Stimulated activated CD8-positive, alpha-beta memory T cell treated with anti-CD3 and anti-CD28 coated beads, Interleukin-2, amount 100 ng/mL, for 48 hours (primary cell): ENCODE results near the gene RPS6KA3.
"Not testable (repeated sequence)": the region's sequence is repeated elsewhere in the genome, so short reads cannot be mapped to it uniquely, and the experiment has no call there.

Experiments
- DNase-seq, 2 donors: peaks; one replicate each; pipeline ENCODE4 v3.0.0-alpha.2; 2020; ENCODE audit warnings: low read depth in 2 of 2

RPS6KA3 gene

DNA sequence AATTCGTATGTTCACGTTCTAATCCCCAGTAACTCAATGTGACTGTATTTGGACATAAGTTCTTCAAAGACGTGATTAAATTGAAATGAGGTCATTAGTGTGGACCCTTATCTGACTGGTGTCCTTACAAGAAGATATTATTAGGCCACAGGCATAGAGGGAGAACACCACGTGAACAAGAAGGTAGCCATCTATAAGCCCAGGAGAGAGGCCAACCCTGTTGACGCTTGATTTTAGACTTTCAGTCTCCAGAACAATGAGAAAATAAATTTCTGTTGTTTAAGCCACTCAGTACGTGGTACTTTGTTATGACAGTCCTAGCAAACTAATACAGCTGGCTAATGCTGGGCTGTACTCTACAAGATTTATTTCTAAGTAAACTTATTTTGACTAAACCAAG is 123.6 kb downstream of the RPS6KA3 start:
- no peak for DNase-seq

DNA sequence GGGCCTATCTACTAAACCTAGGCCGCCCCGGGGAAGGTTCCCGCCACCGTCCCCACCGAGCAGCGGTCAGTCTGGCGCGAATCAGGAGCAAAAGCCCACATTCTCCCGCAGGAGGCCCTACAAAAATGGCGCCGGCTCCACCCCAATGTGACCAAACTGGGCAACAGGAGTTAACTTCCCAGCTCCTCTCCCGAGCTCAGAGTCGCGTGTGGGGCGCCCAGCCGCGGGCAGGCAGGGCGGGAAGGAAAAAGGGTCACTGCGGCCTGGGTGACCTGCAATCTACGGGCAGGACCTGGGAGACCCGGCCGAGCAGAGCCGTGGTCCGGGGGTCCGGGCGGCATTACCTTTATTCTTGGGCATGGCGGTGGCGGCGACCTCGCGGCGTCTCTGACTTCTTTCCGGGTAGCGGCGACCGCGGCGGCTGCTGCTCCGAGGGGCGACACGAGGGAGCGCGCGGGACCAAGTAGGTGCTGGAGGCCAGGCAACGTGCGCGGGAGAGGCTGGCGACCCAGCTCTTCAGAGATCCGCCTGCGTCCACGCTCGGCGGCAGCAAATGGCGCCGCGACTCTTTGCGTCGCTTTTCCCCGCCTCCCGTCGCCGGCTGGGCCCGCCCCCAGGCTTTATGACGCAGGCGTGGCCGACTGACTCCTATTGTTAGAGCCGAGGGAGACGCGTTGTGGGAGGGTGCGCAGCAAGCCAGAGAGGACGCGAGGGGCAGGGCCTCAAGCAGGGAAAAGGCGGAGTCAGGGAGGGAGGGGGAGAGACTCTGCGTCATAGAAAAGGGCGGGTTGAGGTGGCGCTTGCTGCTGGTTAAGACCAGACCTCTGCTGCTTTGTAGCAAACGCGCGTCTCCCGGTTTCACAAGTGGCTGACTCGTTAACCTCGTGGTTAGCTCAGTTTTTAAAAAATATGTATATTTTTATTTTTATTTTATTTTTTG is 125.2 kb downstream of the RPS6KA3 start, which contains the start of gene EIF1AX:
TSS of gene EIF1AX (minus strand) at position 558 of the 940 bp plus-strand sequence. CDS start at position 360, 198 bp downstream.
- peak; percentile 92 to 97 for DNase-seq

DNA sequence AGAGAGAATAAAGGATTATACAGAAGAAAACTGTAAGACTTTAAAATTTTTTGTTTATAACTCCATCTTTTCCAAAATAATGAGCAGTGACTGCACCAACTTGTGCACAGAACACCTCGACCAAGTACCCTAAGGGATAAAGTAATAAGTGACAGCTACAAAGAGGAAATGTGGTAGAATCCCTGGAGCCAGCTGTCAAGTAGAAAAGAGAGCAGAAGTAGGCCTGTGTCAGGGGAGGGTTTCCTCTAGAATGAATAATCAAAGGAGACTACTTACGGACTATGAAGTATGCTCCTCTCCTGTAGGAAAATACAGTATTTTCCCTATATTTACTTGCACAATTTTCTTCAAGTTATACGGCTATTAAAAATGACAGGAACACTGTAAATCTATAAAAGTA is 126.3 kb downstream of the RPS6KA3 start:
- DNase-seq: no peak

DNA sequence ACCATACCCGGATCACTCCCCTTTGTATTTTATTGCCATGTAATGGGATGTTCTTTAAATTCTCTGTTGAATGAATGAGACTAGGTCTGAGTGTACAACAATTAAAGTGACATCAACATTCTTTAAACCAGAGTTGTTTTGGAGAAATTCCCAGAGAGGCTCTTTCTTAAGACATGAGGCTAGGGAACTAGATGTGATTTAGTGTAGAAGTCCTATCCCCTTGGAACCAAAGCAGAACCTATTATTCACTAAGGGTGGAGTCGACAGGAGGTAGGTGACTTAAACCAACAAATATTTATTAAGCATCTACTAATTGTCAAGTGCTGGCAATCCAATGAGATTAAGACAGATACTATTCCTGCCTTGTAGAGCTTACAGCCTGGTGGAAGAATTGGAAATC is 126.7 kb downstream of the RPS6KA3 start:
- no peak for DNase-seq

DNA sequence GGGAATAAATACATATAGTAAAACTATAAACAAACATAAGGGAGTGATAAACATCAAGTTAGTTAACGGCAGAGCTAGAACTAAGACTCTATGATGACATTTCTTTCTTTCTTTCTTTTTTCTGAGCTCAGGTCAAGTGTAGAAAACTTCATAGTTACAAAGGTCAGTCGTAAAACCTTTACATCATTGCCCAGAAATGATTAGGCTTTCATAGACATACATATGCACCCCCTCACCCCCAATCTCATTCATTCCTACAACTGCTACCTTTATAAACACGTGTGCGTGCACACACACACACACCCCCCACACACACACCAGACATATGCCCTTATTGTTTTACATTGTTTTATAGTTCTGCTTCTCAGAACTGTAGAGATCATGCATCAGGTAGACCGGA is 130.8 kb downstream of the RPS6KA3 start:
- DNase-seq: no peak

DNA sequence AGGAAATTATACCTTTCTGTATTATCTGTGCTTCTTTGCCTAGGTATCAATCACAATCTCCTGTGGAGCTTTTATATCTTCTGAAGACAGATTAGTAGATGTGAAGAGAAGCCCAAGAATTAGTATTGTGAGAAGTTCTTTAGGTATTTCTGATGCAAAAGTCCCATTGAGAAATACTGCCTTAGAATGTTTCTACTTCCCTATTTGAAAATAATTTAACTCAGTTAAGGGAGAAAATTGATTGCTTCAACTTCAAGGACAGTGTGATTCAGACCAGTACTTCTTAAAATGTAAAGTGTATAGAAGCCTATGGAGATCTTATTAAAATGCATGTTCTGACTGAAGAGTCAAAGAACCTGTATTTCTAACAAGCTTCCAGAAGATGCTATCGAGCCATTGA is 134.0 kb downstream of the RPS6KA3 start:
- no peak for DNase-seq

DNA sequence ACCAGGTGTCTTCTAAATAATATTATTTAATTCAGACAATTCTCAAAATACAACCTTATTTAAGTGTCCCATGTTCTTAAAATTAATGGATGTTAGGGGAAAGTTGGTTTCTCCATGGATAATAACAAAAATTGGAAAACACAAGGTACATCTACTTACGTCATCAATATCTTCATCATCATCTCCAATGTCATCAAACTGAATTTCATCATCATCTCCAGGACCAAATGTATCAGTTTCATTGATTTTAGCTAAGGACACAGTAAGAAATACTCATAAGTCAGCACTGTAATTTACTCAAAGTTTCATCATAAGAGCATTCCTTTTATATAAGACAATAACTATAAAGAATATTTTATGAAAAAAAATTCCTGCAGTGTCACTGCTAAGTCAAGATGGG is 136.4 kb downstream of the RPS6KA3 start:
- DNase-seq: no peak

DNA sequence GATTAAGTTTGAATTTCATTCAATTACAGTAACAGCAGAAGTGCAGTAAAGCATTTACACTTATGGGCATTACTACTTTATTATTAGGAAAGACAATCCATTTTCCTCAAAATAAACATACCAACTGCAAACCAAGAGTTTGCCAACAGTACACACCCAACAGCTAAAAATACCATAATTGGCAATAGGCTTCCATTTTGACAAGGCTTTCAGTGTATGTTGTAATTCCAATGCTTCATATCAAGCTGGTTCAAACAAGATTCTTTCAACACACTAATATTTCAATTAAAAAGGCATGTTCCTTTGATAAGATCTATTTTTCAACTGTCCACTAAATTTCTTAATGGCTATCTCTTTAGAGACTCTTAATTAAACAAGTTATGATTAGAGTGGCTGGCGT is 137.2 kb downstream of the RPS6KA3 start:
- DNase-seq: no peak

DNA sequence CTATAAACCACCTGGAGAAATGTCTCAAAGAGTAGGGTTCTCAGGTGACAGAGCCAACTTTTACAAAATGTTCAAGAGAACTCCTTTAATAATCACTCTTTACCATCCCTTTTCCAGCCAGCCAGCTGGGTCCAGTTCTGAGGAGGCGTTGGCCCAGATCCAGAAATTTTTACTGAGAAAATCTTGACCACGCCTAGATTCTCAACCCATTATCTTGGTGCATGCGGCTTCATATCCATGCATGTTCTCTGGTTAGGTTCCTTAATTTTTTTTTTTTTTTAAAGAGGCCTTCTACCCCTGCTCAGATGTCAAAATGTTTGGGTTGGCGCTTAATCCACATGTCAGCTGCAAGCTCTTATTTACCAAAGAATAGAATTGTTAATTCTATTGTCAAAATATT is 138.0 kb downstream of the RPS6KA3 start:
- DNase-seq: no peak

DNA sequence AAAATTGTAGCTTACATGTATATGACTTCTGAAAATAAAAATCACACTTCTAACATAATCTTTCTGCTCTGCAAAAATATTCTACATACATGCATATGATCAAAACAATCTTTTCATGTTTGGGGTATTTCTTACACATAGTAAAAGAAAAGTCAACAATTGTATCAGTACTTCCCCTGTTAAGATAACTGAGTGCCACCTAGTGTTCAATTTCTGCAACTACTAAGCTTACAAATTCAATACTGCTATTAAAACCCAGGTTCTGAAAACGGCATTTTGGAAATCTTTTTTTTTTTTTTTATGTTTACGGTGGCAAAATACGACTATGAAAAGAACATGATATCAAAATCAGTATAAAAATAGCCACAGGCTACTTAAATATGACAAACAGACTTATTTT is 139.3 kb downstream of the RPS6KA3 start:
- DNase-seq: not testable (repeated sequence)

DNA sequence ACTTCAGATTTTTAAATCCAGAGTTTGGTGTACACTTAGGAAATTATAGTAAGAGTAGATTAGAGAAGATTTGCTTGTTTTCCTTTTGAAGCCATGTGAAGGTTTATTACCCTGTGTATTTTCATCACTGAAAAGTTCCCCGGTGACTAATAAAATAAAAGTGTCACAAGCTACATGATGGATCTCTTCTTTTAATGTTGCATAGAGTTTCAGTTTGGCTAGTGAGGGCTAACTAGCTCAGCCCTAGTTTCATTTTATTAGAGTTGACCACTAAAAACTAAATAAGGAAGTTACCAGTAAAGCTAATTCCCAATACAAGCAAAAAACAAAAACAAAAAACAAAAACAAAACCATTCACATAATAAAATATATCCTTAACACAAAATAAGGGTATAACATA is 139.9 kb downstream of the RPS6KA3 start:
- DNase-seq: not testable (repeated sequence)

DNA sequence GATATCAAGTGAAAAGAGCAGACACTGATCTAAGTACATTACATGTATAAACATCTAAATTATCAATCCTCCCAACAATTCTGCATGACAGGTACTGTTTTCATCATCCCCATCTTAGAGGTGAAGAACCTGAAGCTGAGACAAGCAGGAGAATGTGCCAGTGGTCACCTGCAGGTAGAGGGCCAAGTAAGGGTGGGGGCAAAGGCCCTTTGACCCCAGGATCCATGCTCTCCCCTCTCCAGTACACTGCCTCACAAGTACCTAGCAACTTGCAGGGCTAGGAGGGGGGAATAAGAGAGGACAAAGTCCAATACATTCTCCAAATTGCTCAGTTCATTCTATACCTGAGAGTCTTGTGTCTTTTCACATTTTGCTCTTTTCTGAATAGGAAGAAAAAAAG is 141.7 kb downstream of the RPS6KA3 start:
- DNase-seq: no peak

DNA sequence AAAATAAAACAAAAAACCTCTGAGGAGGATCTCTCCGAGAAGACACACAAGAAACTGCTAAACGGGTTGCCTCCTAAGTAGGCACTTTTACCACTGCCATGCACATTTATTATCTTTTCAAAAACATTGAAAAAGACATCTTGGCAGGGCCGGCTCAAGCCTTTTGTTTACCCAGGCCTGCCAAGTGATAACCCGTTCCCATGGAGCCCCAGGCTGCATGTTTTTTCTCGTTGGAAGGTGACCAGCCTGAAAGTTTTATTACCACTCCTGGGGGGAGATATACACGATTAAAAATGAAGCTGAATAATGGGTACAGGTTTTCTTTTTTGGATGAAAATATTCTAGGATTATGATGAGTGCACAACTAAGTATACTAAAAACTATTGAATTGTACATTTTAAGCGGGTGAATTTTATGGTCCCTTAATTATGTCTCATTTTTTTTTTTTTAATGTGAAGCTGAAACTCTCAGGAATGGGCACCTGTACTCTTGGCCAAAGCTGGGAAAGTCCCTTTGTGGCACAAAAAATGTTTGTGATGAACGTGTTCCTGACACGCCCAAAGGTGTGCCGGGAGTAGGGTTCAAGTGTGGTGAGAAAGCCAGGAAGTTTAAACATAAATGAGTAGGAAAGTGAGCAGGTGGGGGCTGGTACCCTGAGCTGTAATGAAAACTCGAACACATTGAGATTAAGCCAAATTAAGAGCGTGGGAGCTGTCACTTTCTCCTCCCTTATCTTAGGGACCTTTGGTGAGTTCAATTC is 148.5 kb downstream of the RPS6KA3 start:
- no peak for DNase-seq

DNA sequence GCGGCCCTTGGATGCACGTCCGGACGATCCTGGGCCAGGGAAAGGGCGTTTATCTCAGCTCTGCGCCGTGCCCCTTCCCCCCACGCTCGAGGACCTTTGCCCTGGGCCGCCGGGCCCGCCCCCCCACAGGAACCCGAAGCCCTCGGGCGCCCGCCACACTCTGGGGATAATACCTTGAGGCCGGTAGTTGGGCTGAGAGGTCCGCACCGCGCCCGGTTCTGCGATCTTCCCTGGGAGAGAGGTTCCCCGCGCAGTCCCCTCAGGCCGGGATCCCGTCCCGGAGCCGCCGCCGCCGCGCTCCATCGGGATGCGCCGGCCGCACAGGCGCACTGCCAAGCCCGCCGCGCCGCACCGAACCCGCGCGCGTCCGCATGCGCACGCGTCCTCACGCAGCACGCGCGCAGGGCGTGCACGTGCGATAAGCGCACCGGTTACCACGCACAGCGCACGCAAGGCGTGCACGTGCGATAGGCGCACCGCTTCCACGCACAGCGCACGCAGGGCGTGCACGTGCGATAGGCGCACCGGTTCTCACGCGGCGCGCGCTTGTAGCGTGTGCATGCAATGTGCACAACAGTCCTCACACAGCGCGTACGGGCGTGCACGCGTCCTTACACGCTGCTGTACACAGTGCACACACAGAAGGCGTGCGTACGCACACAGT is 150.0 kb downstream of the RPS6KA3 start, which contains the start of gene MAP7D2:
TSS of gene MAP7D2 (minus strand) at position 331 of the 664 bp plus-strand sequence. CDS start at position 303, 28 bp downstream.
- DNase-seq: no peak

DNA sequence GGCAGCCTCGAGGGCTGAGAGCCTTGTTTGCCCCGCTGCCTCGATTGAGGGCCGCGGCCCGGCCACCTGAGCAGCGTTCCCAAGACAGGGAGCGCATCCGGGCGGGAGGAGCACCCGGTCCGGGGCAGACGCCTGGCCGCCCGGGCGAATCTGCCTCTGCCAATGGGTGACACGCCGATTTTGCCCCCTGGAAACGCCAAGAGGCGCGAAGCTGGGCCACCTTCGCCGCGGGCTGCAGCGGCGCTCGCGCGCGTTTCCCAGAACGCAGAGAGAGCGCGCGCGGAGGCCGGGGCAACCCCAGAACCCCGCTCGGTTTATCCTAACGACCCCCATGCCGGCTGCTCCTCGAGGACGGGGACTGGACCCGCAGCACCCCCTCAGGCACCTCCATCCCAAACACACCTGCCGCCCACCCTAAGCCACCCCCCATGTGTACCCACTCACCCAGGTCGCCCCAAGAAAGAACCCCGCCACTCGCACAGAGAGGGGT is 150.6 kb downstream of the RPS6KA3 start:
- no peak for DNase-seq

DNA sequence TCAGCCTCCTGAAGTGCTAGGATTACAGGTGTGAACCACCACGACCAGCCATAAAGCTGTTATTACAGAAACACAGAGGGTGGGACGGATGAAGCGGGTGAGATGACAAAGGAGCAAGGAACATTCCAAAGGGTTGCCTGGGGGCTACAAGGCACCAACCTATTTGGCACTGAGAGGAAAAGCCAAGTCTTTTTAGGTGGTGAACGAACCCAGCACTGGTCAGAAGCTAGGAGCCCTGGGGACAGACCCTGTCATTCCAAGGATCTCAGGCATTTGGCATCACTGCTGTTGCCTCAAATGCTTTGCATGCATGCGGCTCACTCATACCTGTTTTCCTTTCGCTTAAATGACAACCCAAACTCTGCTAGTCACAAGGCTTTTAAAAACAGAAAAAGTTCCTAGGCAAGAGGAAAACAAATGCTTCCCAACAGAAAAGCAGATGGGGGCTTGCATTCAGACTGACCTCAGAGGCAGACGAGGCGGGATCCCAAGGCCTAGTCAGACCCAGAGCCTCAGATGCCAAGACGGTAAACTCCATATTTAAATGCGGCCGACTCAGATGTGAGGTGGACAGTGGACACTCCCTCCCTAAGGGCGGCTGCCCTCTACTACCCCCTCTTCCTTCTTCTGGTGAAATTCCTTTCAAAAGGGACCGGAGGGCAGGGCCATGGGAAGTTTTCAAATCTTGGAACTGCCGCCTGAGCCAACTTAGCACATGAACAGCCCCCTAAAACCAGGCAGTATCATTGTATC is 154.5 kb downstream of the RPS6KA3 start:
- DNase-seq: no peak

DNA sequence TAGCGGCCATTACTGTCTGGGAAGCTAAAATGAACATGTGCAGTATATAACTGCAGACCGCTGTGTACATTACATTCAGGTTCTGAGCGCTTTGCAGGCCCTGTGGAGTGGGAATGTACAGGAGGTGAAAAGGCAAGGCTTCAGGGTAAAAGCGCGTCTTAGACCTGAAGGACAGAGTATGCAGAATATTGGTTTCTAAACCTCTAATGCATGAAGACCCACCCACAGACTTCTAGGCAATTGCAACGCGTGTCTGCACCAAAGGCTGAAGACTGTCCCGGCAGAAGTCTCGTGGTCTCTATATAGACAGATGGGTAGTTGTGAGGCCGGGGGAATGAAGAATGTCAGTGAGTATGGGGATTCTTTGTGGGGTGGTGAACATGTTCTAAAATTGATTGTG is 155.4 kb downstream of the RPS6KA3 start:
- no peak for DNase-seq

DNA sequence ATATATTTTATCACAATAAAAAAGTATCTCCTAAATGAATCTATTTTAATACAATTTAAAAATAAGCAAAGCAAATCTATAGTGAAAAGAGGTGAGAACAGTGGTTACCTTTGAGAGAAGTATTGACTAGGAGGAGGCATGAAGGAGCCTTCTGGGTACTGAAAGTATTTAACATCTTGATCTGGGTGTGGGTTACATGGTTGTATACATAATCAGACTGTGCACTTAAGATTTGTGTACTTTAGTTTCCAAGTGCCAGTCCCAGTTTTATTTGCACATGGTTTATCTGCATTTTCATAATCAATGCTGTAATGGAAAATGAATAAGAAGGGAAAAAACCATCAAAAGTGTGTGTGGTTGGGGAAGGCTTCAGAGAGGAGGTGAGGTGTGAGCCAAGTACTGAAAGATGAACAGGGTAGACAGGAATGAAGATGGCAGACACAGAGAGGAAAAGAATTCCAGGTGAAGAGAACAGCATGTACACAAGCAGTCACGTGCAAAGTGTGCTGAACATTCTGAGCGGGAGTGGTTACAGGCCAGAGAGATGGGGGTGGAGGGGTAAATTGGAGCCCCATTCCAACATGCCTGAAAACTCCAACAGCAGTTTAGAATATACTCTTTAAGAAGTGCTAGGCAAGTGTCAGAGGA is 164.7 kb downstream of the RPS6KA3 start:
- DNase-seq: no peak
